Measurements from ENCODE around the gene SLC38A10.
A peak's percentile ranks its signal among the peaks of the same experiment; 100 is the strongest.

SLC38A10 gene

GRCh38 chr17:81295676-81296381 lies 722 bp upstream of the SLC38A10 start:
- peak; percentile 57 for DNase-seq

GRCh38 chr17:81294512-81295030 lies 536 bp downstream of the SLC38A10 start:
- DNase-seq, result no peak

DNA sequence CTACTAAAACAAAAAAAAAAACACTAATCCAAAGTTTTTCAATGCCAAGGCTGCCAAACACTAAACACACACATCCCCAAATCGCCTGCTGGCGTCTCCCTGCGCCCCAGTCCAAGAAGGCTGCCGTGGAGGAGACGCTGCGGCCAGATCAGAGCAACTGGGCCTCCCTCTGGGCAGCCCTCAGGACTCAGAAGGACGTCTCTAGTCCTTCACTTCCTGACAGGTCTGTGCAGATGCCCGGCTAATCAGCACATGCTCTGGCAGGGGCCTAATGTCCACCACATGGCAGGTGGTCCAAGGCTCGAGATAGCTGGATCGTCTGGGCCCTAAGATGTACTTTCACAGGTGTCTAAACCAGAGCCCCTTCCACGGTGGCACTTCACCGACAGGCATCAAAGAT lies 2.7 kb downstream of the SLC38A10 start:
- no peak for DNase-seq

- peak; percentile 76 for DNase-seq
Observed at GRCh38 chr17:81291662-81292061, 3.4 kb downstream of the SLC38A10 start.

DNA sequence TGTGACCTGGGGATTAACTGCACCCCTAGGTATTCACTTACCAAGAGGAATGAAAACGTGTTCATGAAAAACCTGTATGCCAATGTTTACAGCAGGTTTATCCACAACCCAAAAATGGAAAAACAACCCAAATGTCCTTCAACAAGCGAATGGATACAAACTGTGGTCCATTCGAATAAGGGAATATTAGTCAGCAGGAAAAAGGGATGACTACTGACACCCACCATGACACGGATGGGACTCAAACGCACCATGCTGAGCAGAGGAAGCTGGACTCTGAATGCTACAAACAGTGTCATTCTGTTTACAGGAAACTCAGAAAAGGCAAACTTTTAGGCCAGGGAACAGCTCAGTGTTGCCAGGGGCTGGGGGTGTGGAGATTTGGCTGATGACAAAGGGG lies 4.9 kb downstream of the SLC38A10 start:
- no peak for DNase-seq

GRCh38 chr17:81289627-81290026 lies 5.5 kb downstream of the SLC38A10 start:
- DNase-seq, result no peak

DNA sequence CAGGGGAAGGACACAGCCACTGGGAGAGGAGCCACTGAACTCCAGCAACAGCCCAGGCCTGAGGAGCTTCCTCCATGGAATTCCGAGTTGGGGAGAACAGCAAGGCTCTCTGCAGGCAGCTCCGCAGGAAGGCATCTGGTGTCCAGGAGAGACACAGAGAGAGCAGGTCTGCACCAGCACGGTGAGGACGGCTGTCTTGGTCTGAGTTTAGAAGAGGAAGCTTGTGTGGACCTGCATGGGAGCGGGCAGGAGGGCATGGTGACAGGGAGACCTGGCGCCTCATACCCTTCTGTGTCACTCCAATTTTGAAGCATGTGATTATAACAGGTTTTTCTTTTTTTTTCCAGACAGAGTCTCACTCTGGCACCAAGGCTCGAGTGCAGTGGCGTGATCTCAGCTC lies 6.4 kb downstream of the SLC38A10 start:
- no peak for DNase-seq

- no peak for DNase-seq
Observed at GRCh38 chr17:81287741-81288430, 7.2 kb downstream of the SLC38A10 start.

DNA sequence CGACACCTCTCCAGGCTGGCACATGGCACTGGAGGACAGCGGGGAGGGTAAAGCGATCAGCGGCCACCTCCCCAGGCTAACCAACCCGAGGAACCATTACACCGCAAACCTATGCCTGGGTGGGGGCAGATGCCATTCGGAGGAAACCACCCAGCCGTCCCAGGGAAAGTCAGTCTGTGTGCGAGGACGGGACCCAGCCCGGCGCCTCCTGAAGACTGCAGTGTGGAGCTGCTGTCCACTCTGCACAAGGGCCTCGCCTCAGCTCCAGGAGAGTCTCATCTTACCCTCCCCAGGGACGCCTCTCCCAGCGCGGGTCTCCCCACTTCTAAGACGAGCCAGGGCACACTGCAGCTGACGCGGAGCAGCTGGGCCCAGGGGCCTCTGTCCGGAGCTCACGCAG lies 8.0 kb downstream of the SLC38A10 start:
- no peak for DNase-seq

DNA sequence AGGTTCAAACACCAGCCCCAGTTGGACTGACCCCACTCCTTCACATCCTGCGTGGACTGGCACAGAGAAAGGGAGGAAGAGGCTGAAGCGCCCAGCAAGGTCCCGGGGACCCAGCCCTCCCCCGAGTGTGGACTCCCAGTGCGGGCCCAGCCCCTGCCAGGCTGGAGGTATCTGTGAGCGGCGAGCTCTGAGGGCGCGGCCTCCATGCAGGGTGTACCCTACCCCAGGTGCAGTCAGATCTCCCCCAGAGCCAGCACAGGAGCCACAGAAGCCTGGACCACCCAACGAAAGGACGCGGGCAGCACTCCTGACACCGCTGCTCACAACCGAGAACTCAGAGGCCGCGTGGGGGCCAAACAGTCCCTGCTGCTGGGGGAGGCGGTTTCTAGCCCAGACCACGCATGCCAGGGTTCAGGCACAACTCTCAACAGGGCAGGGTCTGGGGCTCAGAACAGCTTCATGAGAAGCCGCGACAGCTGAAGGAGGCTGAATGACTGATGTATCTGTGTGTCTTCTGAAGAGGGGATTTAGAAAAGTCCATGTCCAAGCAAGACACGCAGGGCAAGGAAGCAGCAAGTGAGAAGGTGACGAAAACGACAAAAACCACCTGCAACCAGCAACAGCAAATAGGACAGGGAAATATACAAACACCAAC lies 8.5 kb downstream of the SLC38A10 start:
- no peak for DNase-seq

GRCh38 chr17:81285894-81286293 lies 9.2 kb downstream of the SLC38A10 start:
- no peak for DNase-seq

DNA sequence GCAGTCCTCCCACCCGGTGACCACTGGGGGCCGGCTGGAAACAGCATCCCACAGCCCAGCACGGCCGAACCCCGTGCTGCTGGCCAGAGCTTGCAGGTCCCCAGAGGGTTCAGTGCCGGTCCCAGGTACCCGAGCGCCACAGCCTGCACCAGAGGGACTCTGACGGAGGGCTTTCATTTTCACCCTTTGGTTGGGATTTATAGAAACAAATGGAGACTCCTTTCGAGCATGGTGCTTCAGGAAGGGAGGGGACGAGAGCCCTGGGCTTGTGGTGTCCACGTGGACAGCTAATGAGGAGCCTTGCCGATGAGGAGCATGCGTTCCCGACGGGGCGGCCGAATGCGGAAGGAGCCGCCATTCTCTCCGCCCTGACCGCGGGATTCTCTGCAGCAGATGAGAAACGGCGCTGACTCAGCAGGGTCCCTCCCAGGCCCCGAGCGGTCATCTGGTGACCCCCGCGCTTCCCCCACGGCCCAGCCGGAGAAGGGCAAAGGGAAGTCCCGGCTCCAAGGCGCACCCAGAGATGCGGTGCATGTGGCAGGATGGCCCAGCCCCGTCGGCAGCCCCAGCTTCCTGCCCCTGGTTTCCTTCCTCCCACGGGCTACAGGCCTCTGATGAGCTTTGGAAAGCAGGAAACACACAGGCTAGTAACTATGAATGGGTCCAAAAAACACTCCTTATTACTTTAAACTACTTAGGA lies 9.8 kb downstream of the SLC38A10 start:
- peak; percentile 65 for DNase-seq

DNA sequence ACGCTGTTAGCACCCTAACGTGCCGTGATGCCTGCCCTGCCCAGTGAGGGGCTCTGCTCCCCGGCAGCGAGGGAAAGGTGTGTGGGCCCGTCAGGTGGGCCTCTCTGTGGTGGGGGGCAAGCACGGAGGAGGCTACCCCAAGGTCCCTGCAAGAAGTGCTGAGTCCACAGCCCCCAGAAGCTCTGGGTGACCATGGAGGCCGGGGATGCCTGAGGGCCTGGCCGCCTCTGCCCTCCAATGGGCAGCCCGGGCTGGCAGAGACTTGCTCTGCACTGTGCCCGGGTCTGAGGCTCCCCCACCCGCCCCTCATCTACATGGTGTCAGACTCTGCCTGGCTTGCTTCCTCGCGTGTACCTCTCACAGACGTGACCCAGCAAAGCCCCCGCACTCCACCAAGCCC lies 12.2 kb downstream of the SLC38A10 start:
- DNase-seq, result no peak

GRCh38 chr17:81282141-81282540 lies 13.0 kb downstream of the SLC38A10 start:
- DNase-seq, result no peak

- no peak for DNase-seq
Observed at GRCh38 chr17:81280571-81280970, 14.5 kb downstream of the SLC38A10 start.

DNA sequence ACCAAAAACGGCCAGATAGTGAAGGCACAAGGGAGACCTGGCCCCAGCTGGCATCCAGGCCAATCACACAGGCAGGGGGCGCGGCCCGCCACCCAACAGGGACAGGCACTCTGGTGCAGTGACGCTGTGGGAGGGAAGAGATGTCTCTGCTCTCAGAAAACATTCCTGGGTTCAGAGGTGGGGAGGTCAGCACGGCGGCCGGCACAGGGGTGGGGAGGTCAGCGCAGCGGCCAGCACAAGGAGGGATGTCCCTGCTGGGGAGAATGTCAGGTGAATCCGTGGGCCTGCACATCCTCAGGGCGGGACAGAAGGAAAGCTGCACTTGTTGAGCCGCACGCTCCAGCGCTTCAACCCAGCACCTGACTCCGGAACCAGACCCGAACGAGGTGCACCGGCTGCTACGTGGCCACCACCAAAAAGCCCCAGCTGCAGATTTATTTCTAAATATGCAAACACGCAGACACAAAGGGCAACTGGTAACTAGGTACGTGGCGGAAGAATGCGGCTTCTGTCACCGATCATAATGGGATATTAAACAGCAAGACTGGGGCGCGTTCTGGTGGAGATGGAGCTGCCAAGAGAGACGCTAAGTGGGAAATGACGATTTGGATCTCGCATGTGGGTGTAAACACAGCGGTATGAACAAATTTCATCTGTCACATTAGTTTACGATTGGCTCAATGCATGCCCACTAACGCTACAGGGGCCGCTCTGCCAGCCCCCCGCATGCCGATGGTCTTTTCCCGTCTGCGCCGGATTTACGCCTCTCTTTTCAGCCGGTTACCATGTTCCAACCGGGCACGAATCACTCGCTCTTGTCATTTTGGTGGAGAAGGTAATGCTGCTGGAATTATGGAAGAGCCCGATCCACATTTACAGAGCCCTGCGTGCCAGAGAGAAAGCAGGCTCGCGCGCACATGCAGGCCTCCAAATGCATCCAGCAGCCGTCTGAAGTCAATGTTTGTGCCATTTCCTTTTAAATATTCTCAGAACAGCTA lies 15.5 kb downstream of the SLC38A10 start:
- no peak for DNase-seq

DNA sequence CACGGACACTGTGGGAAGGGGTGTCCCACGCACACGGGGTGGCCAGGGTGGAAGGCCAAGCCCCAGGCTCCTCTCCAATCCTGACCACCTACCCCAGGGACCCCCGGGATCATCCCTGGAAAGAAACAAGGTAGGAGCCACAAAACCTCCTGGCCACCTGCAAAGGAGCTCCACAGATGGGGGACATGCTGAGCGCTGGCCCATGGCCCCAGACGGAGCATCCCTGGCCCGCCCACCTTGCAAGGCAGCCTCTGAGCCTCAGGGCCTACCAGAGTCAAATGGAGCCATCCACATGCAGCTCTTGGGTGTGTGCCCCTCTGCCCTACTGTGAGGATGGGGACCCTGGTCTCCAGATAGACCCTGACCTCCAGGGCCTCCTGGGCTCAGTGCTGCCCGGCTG lies 16.3 kb downstream of the SLC38A10 start:
- DNase-seq, result no peak

GRCh38 chr17:81277946-81278693 lies 17.0 kb downstream of the SLC38A10 start:
- no peak for DNase-seq

DNA sequence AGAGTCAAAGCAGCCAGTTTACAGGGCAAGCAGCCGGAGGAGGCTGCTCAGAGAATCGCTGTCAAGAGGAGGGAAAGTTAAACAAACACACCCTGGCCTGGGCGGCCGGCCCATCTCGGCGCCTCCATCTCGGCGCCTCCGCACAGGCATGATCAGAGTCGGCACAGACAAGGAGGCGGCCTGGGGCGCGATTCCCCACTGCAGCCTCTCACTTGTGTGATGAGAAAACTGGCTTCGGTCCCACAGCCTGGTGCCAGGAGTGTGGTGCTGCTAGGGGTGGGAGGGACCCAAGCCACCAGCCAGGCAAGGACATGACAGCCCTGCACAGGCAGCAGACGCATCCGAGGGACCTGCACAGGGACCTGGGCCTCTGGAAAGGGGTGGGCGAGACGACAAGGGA lies 17.7 kb downstream of the SLC38A10 start:
- DNase-seq, result no peak

DNA sequence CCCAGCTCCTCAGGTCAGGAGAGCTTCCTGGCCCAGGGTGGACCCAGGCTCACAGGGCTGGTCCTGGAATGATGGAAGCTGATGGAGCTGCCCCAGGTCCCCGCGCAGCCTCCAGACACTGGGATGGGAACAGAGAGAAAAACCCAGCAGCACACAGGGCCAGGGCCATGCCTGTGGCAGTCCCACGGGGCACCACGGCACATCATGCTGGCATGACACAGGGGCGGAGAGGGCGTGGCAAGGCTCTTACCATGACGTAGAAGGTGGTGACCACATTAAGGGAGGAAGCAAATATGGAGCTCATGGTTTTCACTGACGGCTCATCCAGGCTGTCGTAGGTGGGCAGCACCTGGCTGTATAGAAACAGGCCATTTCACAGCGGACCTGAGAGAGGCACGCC lies 18.3 kb downstream of the SLC38A10 start:
- no peak for DNase-seq

DNA sequence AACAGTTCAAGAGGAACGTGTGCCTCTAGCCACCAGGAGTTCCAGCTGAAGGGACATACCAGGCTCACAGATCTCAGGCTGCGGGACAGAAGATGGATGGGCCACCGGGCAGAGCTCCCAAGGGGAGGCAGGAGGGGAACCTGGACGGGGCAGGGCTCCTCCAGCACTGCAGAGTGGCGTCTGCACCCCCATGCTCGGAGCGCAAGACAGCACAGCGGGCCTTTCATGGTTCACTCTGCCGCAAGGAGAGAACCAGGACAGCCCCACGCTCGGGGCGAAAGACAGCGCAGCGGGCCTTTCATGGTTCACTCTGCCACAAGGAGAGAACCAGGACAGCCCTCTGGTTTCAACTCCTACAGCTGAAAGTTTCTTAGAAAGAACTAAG lies 20.6 kb downstream of the SLC38A10 start:
- DNase-seq, result no peak

Measured in stimulated activated CD4-positive, alpha-beta T cell treated with anti-CD3 and anti-CD28 coated beads, Interleukin-1b, Interleukin-23, amount 100 ng/mL, for 48 hours (primary cell).